DND-41 (cell line): Measurements from ENCODE around the gene SDK2.

ENCODE experiments used
- ATAC-seq: fragments of 200-7000 bp; cut with Tn5 transposase; 3 replicates; pipeline ENCODE4 v1.9.1; 2021; ENCODE audit warnings: low read depth; ENCODE audit not compliant: insufficient read depth
- DNase-seq: peaks from one replicate; pipeline ENCODE4 v3.0.0-alpha.2; 2020
- H2AFZ ChIP-seq: 2 replicates; pipeline ENCODE4 v1.6.0; 2012; ENCODE audit warnings: low read depth, low read length
- H3K27ac ChIP-seq: 2 replicates; pipeline ENCODE4 v1.5.1; 2012; ENCODE audit warnings: low read length, inconsistent platforms
- H3K27me3 ChIP-seq: fragments of 200-600 bp; sonication (generic); 2 replicates; pipeline ENCODE4 v1.6.0; 2012; ENCODE audit warnings: low read length, mild to moderate bottlenecking, inconsistent platforms; ENCODE audit not compliant: insufficient read depth, poor library complexity
- H3K36me3 ChIP-seq: 2 replicates; pipeline ENCODE4 v1.5.1; 2012; ENCODE audit warnings: low read length, inconsistent platforms; ENCODE audit not compliant: insufficient read depth
- H3K4me1 ChIP-seq: 2 replicates; pipeline ENCODE4 v1.5.1; 2012; ENCODE audit warnings: mild to moderate bottlenecking, low read length; ENCODE audit not compliant: insufficient read depth
- H3K4me2 ChIP-seq: 2 replicates; pipeline ENCODE4 v1.6.0; 2012; ENCODE audit warnings: mild to moderate bottlenecking, moderate library complexity, low read length, inconsistent platforms; ENCODE audit not compliant: insufficient read depth
- H3K4me3 ChIP-seq, 2 experiments: fragments of 200-600 bp in 1 of 2; shearing (Covaris generic) in 1 of 2; 2 replicates each; pipeline ENCODE4 v1.5.1; 2012 to 2016; ENCODE audit warnings: inconsistent platforms in 2 of 2, low read length in 2 of 2, mild to moderate bottlenecking in 2 of 2, low read depth in 1 of 2, moderate library complexity in 1 of 2
- H3K79me2 ChIP-seq: 2 replicates; pipeline ENCODE4 v1.6.0; 2012; ENCODE audit warnings: low read length, inconsistent platforms; ENCODE audit not compliant: insufficient read depth
- H3K9ac ChIP-seq: 2 replicates; pipeline ENCODE4 v1.6.0; 2012; ENCODE audit warnings: low read depth, mild to moderate bottlenecking, inconsistent platforms, low read length, moderate library complexity
- H3K9me3 ChIP-seq: 2 replicates; pipeline ENCODE4 v1.5.1; 2012; ENCODE audit warnings: low read length, moderate library complexity, mild to moderate bottlenecking, inconsistent platforms; ENCODE audit not compliant: insufficient read depth, severe bottlenecking
- H4K20me1 ChIP-seq: 2 replicates; pipeline ENCODE4 v1.6.0; 2012; ENCODE audit warnings: low read length; ENCODE audit not compliant: insufficient read depth
- EZH2 ChIP-seq: IDR thresholded peaks from 3 replicates; pipeline ENCODE4 v1.6.1; 2012; ENCODE audit warnings: borderline replicate concordance, low read depth, mild to moderate bottlenecking, moderate library complexity, low read length, inconsistent platforms; ENCODE audit not compliant: severe bottlenecking
- TF ChIP-seq, protein P1 (sequence below): IDR thresholded peaks from 2 replicates; pipeline ENCODE4 v1.5.1; 2012; ENCODE audit warnings: borderline replicate concordance, low read length, moderate library complexity, mild to moderate bottlenecking; ENCODE audit not compliant: poor library complexity, severe bottlenecking; ENCODE audit errors: extremely low read depth

SDK2 gene

GRCh38 chr17:73552300-73553048 lies 91.8 kb downstream of the SDK2 start:
- H3K4me3 ChIP-seq, result no peak overlapping the region
- H3K4me1 ChIP-seq, result peaks cover 8% of the 10 kb centered on the region
- H4K20me1 ChIP-seq, result no peaks in the 10 kb centered on the region
- no peak overlapping the region for H3K9ac ChIP-seq
- H3K9me3 ChIP-seq, result no peaks in the 10 kb centered on the region
- no peak for ATAC-seq
- H3K4me2 ChIP-seq, result no peak overlapping the region
- no peaks in the 10 kb centered on the region for H3K36me3 ChIP-seq
- TF ChIP-seq EZH2, result no peak
- TF ChIP-seq, protein P1, sequence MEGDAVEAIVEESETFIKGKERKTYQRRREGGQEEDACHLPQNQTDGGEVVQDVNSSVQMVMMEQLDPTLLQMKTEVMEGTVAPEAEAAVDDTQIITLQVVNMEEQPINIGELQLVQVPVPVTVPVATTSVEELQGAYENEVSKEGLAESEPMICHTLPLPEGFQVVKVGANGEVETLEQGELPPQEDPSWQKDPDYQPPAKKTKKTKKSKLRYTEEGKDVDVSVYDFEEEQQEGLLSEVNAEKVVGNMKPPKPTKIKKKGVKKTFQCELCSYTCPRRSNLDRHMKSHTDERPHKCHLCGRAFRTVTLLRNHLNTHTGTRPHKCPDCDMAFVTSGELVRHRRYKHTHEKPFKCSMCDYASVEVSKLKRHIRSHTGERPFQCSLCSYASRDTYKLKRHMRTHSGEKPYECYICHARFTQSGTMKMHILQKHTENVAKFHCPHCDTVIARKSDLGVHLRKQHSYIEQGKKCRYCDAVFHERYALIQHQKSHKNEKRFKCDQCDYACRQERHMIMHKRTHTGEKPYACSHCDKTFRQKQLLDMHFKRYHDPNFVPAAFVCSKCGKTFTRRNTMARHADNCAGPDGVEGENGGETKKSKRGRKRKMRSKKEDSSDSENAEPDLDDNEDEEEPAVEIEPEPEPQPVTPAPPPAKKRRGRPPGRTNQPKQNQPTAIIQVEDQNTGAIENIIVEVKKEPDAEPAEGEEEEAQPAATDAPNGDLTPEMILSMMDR, result no peak
- no peak overlapping the region for H2AFZ ChIP-seq
- H3K27ac ChIP-seq, result no peak overlapping the region; the same call in 1 of the 2 replicates
- DNase-seq, result no peak
- H3K79me2 ChIP-seq, result no peaks in the 10 kb centered on the region
- H3K27me3 ChIP-seq, result no peaks in the 10 kb centered on the region

DNA sequence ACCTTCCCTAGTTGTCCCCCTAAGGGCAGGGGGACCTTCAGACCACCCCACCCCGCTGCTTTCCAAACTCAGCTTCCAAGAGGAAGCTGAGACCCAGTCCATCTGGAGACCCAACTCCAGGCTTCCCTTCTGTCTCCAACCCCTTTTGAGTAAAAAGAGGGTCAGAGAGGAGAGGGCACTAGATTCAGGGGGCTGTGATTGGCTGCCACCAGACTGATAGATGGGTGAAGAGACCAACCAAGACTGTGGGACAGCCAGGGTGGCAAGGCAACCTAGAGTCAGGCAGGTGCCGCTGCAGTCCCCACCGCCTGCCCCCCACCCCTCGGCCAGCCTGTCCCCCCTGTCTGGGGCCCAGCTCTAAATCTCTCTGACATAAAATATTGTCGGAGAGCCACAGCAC lies 92.5 kb downstream of the SDK2 start:
- TF ChIP-seq, protein P1, result no peak
- no peak for TF ChIP-seq EZH2
- H3K79me2 ChIP-seq, result no peaks in the 10 kb centered on the region
- no peaks in the 10 kb centered on the region for H3K36me3 ChIP-seq
- peaks cover 8% of the 10 kb centered on the region for H3K4me1 ChIP-seq
- no peak overlapping the region for H2AFZ ChIP-seq
- H3K4me2 ChIP-seq, result no peak overlapping the region
- H3K9me3 ChIP-seq, result no peaks in the 10 kb centered on the region
- H3K27ac ChIP-seq, result no peak overlapping the region
- no peak overlapping the region for H3K9ac ChIP-seq
- DNase-seq (no peak), ATAC-seq (no peak)
- no peaks in the 10 kb centered on the region for H3K27me3 ChIP-seq
- H4K20me1 ChIP-seq, result no peaks in the 10 kb centered on the region
- no peak overlapping the region for H3K4me3 ChIP-seq

DNA sequence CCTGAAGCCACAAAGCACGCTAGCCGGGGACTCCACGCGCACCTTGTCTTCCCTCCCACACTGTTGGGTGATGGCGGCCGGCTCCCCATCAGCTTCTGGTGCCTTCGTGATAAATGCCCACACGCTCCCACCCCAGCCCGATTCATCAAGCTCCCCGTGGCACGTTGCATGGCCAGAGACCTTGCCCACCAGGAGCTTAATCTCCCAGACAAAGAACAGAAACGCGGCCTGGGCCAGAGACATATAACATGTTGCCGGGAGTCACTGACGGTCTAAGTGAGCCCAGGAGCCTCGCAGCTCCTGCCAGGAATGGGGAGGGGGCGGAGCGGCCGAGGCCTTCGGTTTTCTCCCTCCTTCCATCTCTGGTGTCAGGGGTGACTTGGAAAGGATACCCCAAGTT lies 93.1 kb downstream of the SDK2 start:
- no peaks in the 10 kb centered on the region for H3K79me2 ChIP-seq
- no peaks in the 10 kb centered on the region for H3K36me3 ChIP-seq
- H3K4me3 ChIP-seq, result no peak overlapping the region
- peaks cover 8% of the 10 kb centered on the region for H3K4me1 ChIP-seq
- no peak for ATAC-seq
- no peak overlapping the region for H3K4me2 ChIP-seq
- no peaks in the 10 kb centered on the region for H3K27me3 ChIP-seq
- no peaks in the 10 kb centered on the region for H3K9me3 ChIP-seq
- TF ChIP-seq EZH2, result no peak
- TF ChIP-seq, protein P1, result no peak
- H3K9ac ChIP-seq, result no peak overlapping the region
- no peak overlapping the region for H3K27ac ChIP-seq
- no peaks in the 10 kb centered on the region for H4K20me1 ChIP-seq
- no peak overlapping the region for H2AFZ ChIP-seq
- no peak for DNase-seq

- no peaks in the 10 kb centered on the region for H3K9me3 ChIP-seq
- H3K4me1 ChIP-seq, result peaks cover 8% of the 10 kb centered on the region
- no peaks in the 10 kb centered on the region for H3K36me3 ChIP-seq
- ATAC-seq, result no peak
- no peak overlapping the region for H3K4me2 ChIP-seq
- H3K27ac ChIP-seq, result no peak overlapping the region
- H3K27me3 ChIP-seq, result no peaks in the 10 kb centered on the region
- H3K9ac ChIP-seq, result no peak overlapping the region
- no peaks in the 10 kb centered on the region for H4K20me1 ChIP-seq
- TF ChIP-seq, protein P1, result no peak
- TF ChIP-seq EZH2, result no peak
- no peak overlapping the region for H2AFZ ChIP-seq
- DNase-seq, result no peak
- H3K4me3 ChIP-seq, result no peak overlapping the region
- no peaks in the 10 kb centered on the region for H3K79me2 ChIP-seq
Measured at GRCh38 chr17:73550556-73550955, 93.7 kb downstream of the SDK2 start.
